IMR-90 (cell line): Measurements from ENCODE around the gene RFTN1. TPM values are rescaled to one million over a fixed set of nuclear protein-coding genes. Genes with fewer than 3 reads are reported as not detected.

ENCODE experiments used
- ATAC-seq: fragments of 200-7000 bp; cut with Tn5 transposase; 2 replicates; pipeline ENCODE4 v1.9.1; 2020; ENCODE audit warnings: low read depth, mild to moderate bottlenecking, moderate library complexity
- BruUV-seq: library from RNA; stranded (reverse); fragments of 400-500 nt; replicated peaks from 2 replicates; lab custom pipeline; 2021; lab: Mats Ljungman, UMichigan
- CTCF ChIA-PET: fragments of 300-600 bp; formaldehyde crosslinking; extraction: SDS; loops from one replicate; lab custom pipeline; 2021; ENCODE audit warnings: antibody characterized with exemption; lab: Yijun Ruan, JAX
- POLR2A ChIA-PET: fragments of 300-600 bp; sonication (Branson Sonifier 250); formaldehyde crosslinking; loops from one replicate; lab custom pipeline; 2022; ENCODE audit warnings: antibody characterized with exemption; ENCODE audit not compliant: unreplicated experiment; lab: Charles Lee
- DNase-seq: peaks from one replicate; pipeline ENCODE4 v3.0.0; 2013
- H2AFZ ChIP-seq: replicated peaks from 2 replicates; pipeline ENCODE3; 2013; ENCODE audit warnings: low read length, mild to moderate bottlenecking; ENCODE audit not compliant: poor library complexity
- H2AK5ac ChIP-seq: 2 replicates; pipeline ENCODE4 v1.6.1; 2013; ENCODE audit warnings: low read depth, low read length, inconsistent platforms
- H2AK9ac ChIP-seq: replicated peaks from 2 replicates; pipeline ENCODE3; 2013; ENCODE audit warnings: mild to moderate bottlenecking, low read depth, low read length, moderate library complexity; ENCODE audit not compliant: poor library complexity
- H2BK120ac ChIP-seq: 2 replicates; pipeline ENCODE4 v1.6.1; 2013; ENCODE audit warnings: low read depth, low read length, inconsistent platforms
- H2BK15ac ChIP-seq: 3 replicates; pipeline ENCODE4 v1.6.1; 2013; ENCODE audit warnings: low read depth, low read length, inconsistent platforms
- H2BK20ac ChIP-seq: 2 replicates; pipeline ENCODE4 v1.6.1; 2013; ENCODE audit warnings: low read depth, mild to moderate bottlenecking, inconsistent platforms, low read length, moderate library complexity
- H2BK5ac ChIP-seq: 2 replicates; pipeline ENCODE4 v1.6.1; 2013; ENCODE audit warnings: mild to moderate bottlenecking, low read depth, low read length, inconsistent platforms; ENCODE audit not compliant: poor library complexity, severe bottlenecking
- H3K14ac ChIP-seq: replicated peaks from 2 replicates; pipeline ENCODE4 v1.6.1; 2013; ENCODE audit warnings: low read depth, low read length, inconsistent platforms
- H3K18ac ChIP-seq: 2 replicates; pipeline ENCODE4 v1.6.1; 2013; ENCODE audit warnings: low read depth, low read length, control low read depth
- H3K23ac ChIP-seq: 2 replicates; pipeline ENCODE4 v1.6.1; 2013; ENCODE audit warnings: low read depth, low read length, inconsistent platforms
- H3K27ac ChIP-seq: 2 replicates; pipeline ENCODE4 v1.5.1; 2013; ENCODE audit warnings: mild to moderate bottlenecking, control low read depth, low read length; ENCODE audit not compliant: insufficient read depth
- H3K27me3 ChIP-seq: 2 replicates; pipeline ENCODE4 v1.6.1; 2013; ENCODE audit warnings: low read length; ENCODE audit not compliant: control insufficient read depth, insufficient read depth
- H3K36me3 ChIP-seq: 2 replicates; pipeline ENCODE4 v1.6.1; 2013; ENCODE audit warnings: low read length, mixed read lengths; ENCODE audit not compliant: control insufficient read depth, insufficient read depth
- H3K4ac ChIP-seq: 2 replicates; pipeline ENCODE4 v1.6.1; 2013; ENCODE audit warnings: low read depth, low read length, inconsistent platforms
- H3K4me1 ChIP-seq: 2 replicates; pipeline ENCODE4 v1.6.1; 2013; ENCODE audit warnings: low read length, mixed read lengths; ENCODE audit not compliant: control insufficient read depth, insufficient read depth
- H3K4me2 ChIP-seq: 2 replicates; pipeline ENCODE4 v1.6.1; 2013; ENCODE audit warnings: low read depth, mild to moderate bottlenecking, control low read depth, low read length, moderate library complexity
- H3K4me3 ChIP-seq: 2 replicates; pipeline ENCODE4 v1.5.1; 2013; ENCODE audit warnings: low read depth, mild to moderate bottlenecking, control low read depth, low read length, moderate library complexity; ENCODE audit not compliant: insufficient read depth
- H3K56ac ChIP-seq: 2 replicates; pipeline ENCODE4 v1.6.1; 2013; ENCODE audit warnings: low read length, inconsistent platforms; ENCODE audit not compliant: insufficient read depth; ENCODE audit errors: extremely low read depth
- H3K79me1 ChIP-seq, 2 experiments: 2 replicates each; pipeline ENCODE4 v1.6.1; 2013; ENCODE audit warnings: low read length in 2 of 2, inconsistent platforms in 1 of 2, low read depth in 1 of 2
- H3K9ac ChIP-seq: 2 replicates; pipeline ENCODE4 v1.6.1; 2013; ENCODE audit warnings: low read depth, low read length, control low read depth
- H3K9me1 ChIP-seq: 2 replicates; pipeline ENCODE4 v1.6.1; 2013; ENCODE audit warnings: low read length, inconsistent platforms; ENCODE audit not compliant: insufficient read depth
- H3K9me3 ChIP-seq: 2 replicates; pipeline ENCODE4 v1.6.1; 2013; ENCODE audit warnings: low read length; ENCODE audit not compliant: control insufficient read depth, insufficient read depth
- H4K20me1 ChIP-seq: 2 replicates; pipeline ENCODE4 v1.6.1; 2013; ENCODE audit warnings: low read length, inconsistent platforms; ENCODE audit not compliant: insufficient read depth
- H4K5ac ChIP-seq: 2 replicates; pipeline ENCODE4 v1.6.1; 2013; ENCODE audit warnings: mild to moderate bottlenecking, low read depth, low read length, control low read depth
- H4K8ac ChIP-seq, 2 experiments: 2 replicates each; pipeline ENCODE4 v1.6.1; 2013; ENCODE audit warnings: low read depth in 2 of 2, low read length in 2 of 2, control low read depth in 1 of 2, inconsistent platforms in 1 of 2
- H4K91ac ChIP-seq: 2 replicates; pipeline ENCODE4 v1.6.1; 2013; ENCODE audit warnings: low read depth, low read length, inconsistent platforms; ENCODE audit not compliant: insufficient read depth
- BHLHE40 ChIP-seq: fragments of 150-350 bp; IDR thresholded peaks from 2 replicates; pipeline ENCODE4 v1.6.1; 2016; ENCODE audit warnings: mild to moderate bottlenecking, low read depth, low read length
- CEBPB ChIP-seq: IDR thresholded peaks from 2 replicates; pipeline ENCODE4 v1.6.1; 2012; ENCODE audit warnings: low read depth, low read length, improper control_type of control experiment
- CHD1 ChIP-seq: IDR thresholded peaks from 2 replicates; pipeline ENCODE4 v1.6.1; 2012; ENCODE audit warnings: low read depth, low read length, improper control_type of control experiment
- CTCF ChIP-seq: conservative IDR thresholded peaks from 2 replicates; pipeline ENCODE4 v1.5.1; 2012; ENCODE audit warnings: mild to moderate bottlenecking, low read depth, low read length, improper control_type of control experiment
- FOS ChIP-seq: fragments of 150-350 bp; IDR thresholded peaks from 2 replicates; pipeline ENCODE4 v1.6.1; 2016; ENCODE audit warnings: low read depth, low read length
- MAFK ChIP-seq: IDR thresholded peaks from 2 replicates; pipeline ENCODE4 v1.6.1; 2012; ENCODE audit warnings: low read depth, low read length, improper control_type of control experiment
- MXI1 ChIP-seq: IDR thresholded peaks from 2 replicates; pipeline ENCODE4 v1.6.1; 2012; ENCODE audit warnings: low read depth, mild to moderate bottlenecking, low read length, moderate library complexity, borderline replicate concordance
- POLR2A ChIP-seq: IDR thresholded peaks from 2 replicates; pipeline ENCODE4 v1.6.1; 2012; ENCODE audit warnings: mild to moderate bottlenecking, low read depth, low read length
- RAD21 ChIP-seq: IDR thresholded peaks from 2 replicates; pipeline ENCODE4 v1.6.1; 2012; ENCODE audit warnings: low read length, improper control_type of control experiment
- RCOR1 ChIP-seq: IDR thresholded peaks from 2 replicates; pipeline ENCODE4 v1.6.1; 2012; ENCODE audit warnings: mild to moderate bottlenecking, low read length, improper control_type of control experiment; ENCODE audit not compliant: insufficient replicate concordance
- RFX5 ChIP-seq: IDR thresholded peaks from 2 replicates; pipeline ENCODE4 v1.8.0; 2012; ENCODE audit warnings: low read depth, mild to moderate bottlenecking, low read length, moderate library complexity
- SMC3 ChIP-seq: fragments of 150-350 bp; IDR thresholded peaks from 2 replicates; pipeline ENCODE4 v1.6.1; 2016; ENCODE audit warnings: low read depth, mild to moderate bottlenecking, antibody characterized with exemption, low read length, moderate library complexity
- WGBS, 2 experiments: methylation state at CpG; one replicate each; pipeline versions ENCODE4 v1.1.5 to v1.1.7; 2013; ENCODE audit warnings: missing lambda C conversion rate in 2 of 2; ENCODE audit not compliant: insufficient read length in 1 of 2; ENCODE audit errors: extremely low coverage in 2 of 2; 5-methylcytosine and 5-hydroxymethylcytosine counted together
- dilution Hi-C: fragments of 300-500 bp; cut with HindIII; formaldehyde crosslinking; loops from one replicate; pipeline ENCODE4 v1.14.3; 2018; ENCODE audit warnings: low sequenced_read_pairs; ENCODE audit not compliant: unreplicated experiment
- in situ Hi-C: fragments of 300-500 bp; cut with MboI; formaldehyde crosslinking; loops from 3 replicates; pipeline ENCODE4 v1.14.3; 2019; ENCODE audit warnings: low sequenced_read_pairs, inconsistent platforms, mixed read lengths
- intact Hi-C: fragments of 100-400 bp; cut with micrococcal nuclease; formaldehyde crosslinking; loops from 2 replicates; pipeline ENCODE4 v1.10.0; 2022
- polyA plus RNA-seq, 3 experiments: library from polyadenylated mRNA; depleted of rRNA; stranded (reverse); fragments of >200 nt; gene quantifications; 2 replicates each; pipeline ENCODE4 v1.2.3, GENCODE V29; 2012; ENCODE audit warnings: low replicate concordance in 1 of 3
- total RNA-seq: library from RNA; depleted of rRNA; stranded (reverse); fragments of >200 nt; gene quantifications from 2 replicates; pipeline ENCODE4 v1.2.3, GENCODE V29; 2012
- TF ChIP-seq, protein P1 (sequence below): fragments of 150-350 bp; IDR thresholded peaks from 2 replicates; pipeline ENCODE4 v1.6.1; 2017; ENCODE audit warnings: mild to moderate bottlenecking, antibody characterized with exemption, low read length, low read depth

RFTN1 gene
- total and polyA plus RNA-seq, 2 of the 4 experiments (the other 2 are of a cell fraction): 45.0 to 52.0 TPM

DNA sequence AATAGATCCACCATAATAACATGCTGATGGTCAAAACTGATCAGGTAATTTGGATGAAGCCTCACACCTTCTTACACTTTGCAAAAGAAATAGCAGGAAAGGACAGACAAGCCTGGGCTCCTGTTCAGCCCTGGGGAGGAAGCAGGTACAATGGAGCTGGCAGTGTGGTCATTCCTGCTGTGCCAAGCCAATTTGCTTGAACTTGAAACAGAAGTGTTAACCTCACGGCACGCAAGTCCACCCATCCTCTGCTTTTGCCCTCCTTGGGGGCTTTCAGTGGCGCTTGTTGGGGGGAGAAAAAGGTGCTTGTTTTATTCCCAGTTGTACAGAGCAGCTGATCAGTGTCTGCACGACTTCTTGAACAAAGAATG, 36.8 kb upstream of the RFTN1 start:
- Histone ChIP-seq H3K9ac (no peak overlapping the region), H3K4me2 (no peak overlapping the region), H4K20me1 (no peaks in the 10 kb centered on the region), H3K14ac (no peak overlapping the region), H4K5ac (no peak overlapping the region; the same call in 1 of the 2 replicates), H4K8ac (peak overlapping the region in 1 of 2 experiments; percentile 28; a peak in 1 of 4 replicates), H3K27ac (no peak overlapping the region), H3K27me3 (peaks cover 18% of the 10 kb centered on the region), H2AK5ac (no peak overlapping the region), H2BK5ac (no peak overlapping the region), H3K4me3 (no peak overlapping the region), H4K91ac (no peak overlapping the region), H3K36me3 (no peaks in the 10 kb centered on the region), H3K4ac (no peak overlapping the region), H3K9me3 (peaks cover 5% of the 10 kb centered on the region; the same call in 1 of the 2 replicates), H2BK120ac (peak overlapping the region; percentile 12; the same call in 1 of the 2 replicates), H3K56ac (no peak overlapping the region), H2AK9ac (no peak overlapping the region), H3K23ac (peak overlapping the region; percentile 18; the same call in 1 of the 2 replicates), H3K18ac (no peak overlapping the region; the same call in 1 of the 2 replicates), H3K79me1 (no peaks in the 10 kb centered on the region), H3K9me1 (no peaks in the 10 kb centered on the region), H2BK15ac (no peak overlapping the region), H3K4me1 (no peaks in the 10 kb centered on the region; the same call in 1 of the 2 replicates), H2AFZ (no peak overlapping the region), H2BK20ac (peak overlapping the region; percentile 9; the same call in 1 of the 2 replicates)
- TF ChIP-seq SMC3 (no peak), CHD1 (no peak), RAD21 (no peak), POLR2A (no peak), CTCF (no peak), RCOR1 (no peak), MAFK (no peak), FOS (no peak), MXI1 (no peak), RFX5 (no peak), CEBPB (no peak), BHLHE40 (no peak)
- TF ChIP-seq, protein P1, sequence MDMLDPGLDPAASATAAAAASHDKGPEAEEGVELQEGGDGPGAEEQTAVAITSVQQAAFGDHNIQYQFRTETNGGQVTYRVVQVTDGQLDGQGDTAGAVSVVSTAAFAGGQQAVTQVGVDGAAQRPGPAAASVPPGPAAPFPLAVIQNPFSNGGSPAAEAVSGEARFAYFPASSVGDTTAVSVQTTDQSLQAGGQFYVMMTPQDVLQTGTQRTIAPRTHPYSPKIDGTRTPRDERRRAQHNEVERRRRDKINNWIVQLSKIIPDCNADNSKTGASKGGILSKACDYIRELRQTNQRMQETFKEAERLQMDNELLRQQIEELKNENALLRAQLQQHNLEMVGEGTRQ: no peak
- ChIA-PET CTCF (interaction anchor here (0.5 to 2.8 kb wide), 7 partner anchors 11 to 281 kb away, joined by 3 to 18 read pairs (median 4); no protein-coding TSS in a partner anchor), POLR2A (no interaction called here)
- intact Hi-C loops (loop anchor here (1.0 to 5.0 kb wide), 4 partner anchors 33 to 953 kb away; no protein-coding TSS in a partner anchor), dilution Hi-C loops (no loop called here), in situ Hi-C loops (loop anchor here (5.0 kb wide), 1 partner anchor 263 kb away; no protein-coding TSS in a partner anchor)
- no CpG with 5 or more reads among the region's 4 CpGs for WGBS, 2 experiments
- DNase-seq: no peak
- BruUV-seq: no TSS peak
- ATAC-seq: no peak
